Endodermal cell (in vitro differentiated cells): ENCODE measurements around the gene LMBR1. TPM values are rescaled to one million over a fixed set of nuclear protein-coding genes. Genes with fewer than 3 reads are reported as not detected.
A peak's percentile ranks its signal among the peaks of the same experiment; 100 is the strongest.

Experiments
- DNase-seq: peaks from one replicate; pipeline ENCODE4 v3.0.0-alpha.2; 2017
- H3K27ac ChIP-seq: 2 replicates; pipeline ENCODE4 v1.5.1; 2013; ENCODE audit warnings: mild to moderate bottlenecking, low read depth, low read length, moderate library complexity
- H3K27me3 ChIP-seq: 2 replicates; pipeline ENCODE4 v1.6.1; 2013; ENCODE audit warnings: mild to moderate bottlenecking, low read length, moderate library complexity; ENCODE audit not compliant: insufficient read depth, control insufficient read depth, poor library complexity, severe bottlenecking
- H3K36me3 ChIP-seq: 2 replicates; pipeline ENCODE4 v1.7.0; 2013; ENCODE audit warnings: mild to moderate bottlenecking, low read length, moderate library complexity; ENCODE audit not compliant: control insufficient read depth, insufficient read depth
- H3K4me1 ChIP-seq: one replicate; pipeline ENCODE4 v1.7.0; 2013; ENCODE audit warnings: low read length; ENCODE audit not compliant: control insufficient read depth, insufficient read depth
- H3K4me3 ChIP-seq: 2 replicates; pipeline ENCODE4 v1.5.1; 2013; ENCODE audit warnings: mild to moderate bottlenecking, low read length, moderate library complexity
- H3K9ac ChIP-seq: 2 replicates; pipeline ENCODE4 v1.6.1; 2013; ENCODE audit warnings: mild to moderate bottlenecking, low read length, moderate library complexity; ENCODE audit not compliant: poor library complexity, severe bottlenecking; ENCODE audit errors: extremely low read depth
- H3K9me3 ChIP-seq: 2 replicates; pipeline ENCODE4 v1.6.1; 2013; ENCODE audit warnings: mild to moderate bottlenecking, low read length, moderate library complexity; ENCODE audit not compliant: control insufficient read depth
- H3K27ac Mint-ChIP-seq: 2 replicates; pipeline ENCODE4 v1.8.0; 2020; ENCODE audit warnings: mixed read lengths
- H3K27me3 Mint-ChIP-seq: 2 replicates; pipeline ENCODE4 v1.8.0; 2021; ENCODE audit warnings: mild to moderate bottlenecking, mixed read lengths; ENCODE audit not compliant: insufficient read depth
- H3K36me3 Mint-ChIP-seq: 2 replicates; pipeline ENCODE4 v1.8.0; 2020; ENCODE audit warnings: low read depth, mixed read lengths
- H3K4me1 Mint-ChIP-seq: 2 replicates; pipeline ENCODE4 v1.8.0; 2020; ENCODE audit warnings: mixed read lengths
- H3K4me3 Mint-ChIP-seq: 2 replicates; pipeline ENCODE4 v1.8.0; 2020; ENCODE audit warnings: mild to moderate bottlenecking, moderate library complexity, mixed read lengths
- H3K9me3 Mint-ChIP-seq: 2 replicates; pipeline ENCODE4 v1.8.0; 2020; ENCODE audit warnings: mild to moderate bottlenecking, mixed read lengths
- WGBS, 2 experiments: methylation state at CpG; one replicate each; pipeline versions ENCODE4 v1.1.5 to v1.1.7; 2013; ENCODE audit warnings: missing lambda C conversion rate in 2 of 2, mixed read lengths in 1 of 2; ENCODE audit not compliant: insufficient coverage in 1 of 2, insufficient read length in 1 of 2; 5-methylcytosine and 5-hydroxymethylcytosine counted together
- total RNA-seq, 2 donors: library from RNA; stranded (reverse); fragmentation: NEBNext Ultra II Directional in 1 of 2; extraction: Animal tissue kit (Norgen Biotek cat#: 25700) in 1 of 2; gene quantifications; 2 replicates in 1 of 2; 3 replicates in 1 of 2; pipeline ENCODE4 v1.2.1, GENCODE V29; 2021
- TF ChIP-seq, protein P1 (sequence below): fragments of 200-600 bp; sonication (generic); conservative IDR thresholded peaks from 2 replicates; pipeline ENCODE4 v1.5.0; 2021; ENCODE audit warnings: antibody characterized with exemption, mild to moderate bottlenecking

The LMBR1 gene
- total RNA-seq, 2 donors from 2014 or later: 80.9 to 88.3 TPM

DNA sequence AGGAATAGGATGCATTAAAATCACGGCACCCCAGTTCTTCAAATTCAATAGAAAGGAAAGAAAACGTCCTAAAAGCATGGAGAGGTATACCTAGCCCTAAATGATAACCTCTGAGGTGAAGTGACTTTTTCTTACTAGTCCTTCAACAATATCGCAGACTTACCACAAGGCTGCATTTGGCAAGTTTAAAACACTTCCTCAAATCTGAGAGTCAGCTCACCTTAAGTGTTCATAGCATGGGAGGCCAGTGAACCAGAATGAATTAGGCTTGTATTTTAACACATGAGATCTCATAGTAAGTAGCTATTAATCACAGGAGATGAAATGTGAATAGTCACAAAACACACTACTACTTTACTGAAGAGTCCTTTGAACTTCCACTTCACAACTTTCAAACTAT is 128.2 kb downstream of the LMBR1 start:
- peaks cover 2% of the 10 kb centered on the region for H3K9me3 Mint-ChIP-seq
- peaks cover 28% of the 10 kb centered on the region for H3K36me3 Mint-ChIP-seq
- H3K4me1 Mint-ChIP-seq: peaks cover 20% of the 10 kb centered on the region
- Histone ChIP-seq H3K27ac (no peak overlapping the region), H3K4me3 (no peak overlapping the region), H3K4me1 (peaks cover 5% of the 10 kb centered on the region), H3K36me3 (peaks cover 38% of the 10 kb centered on the region), H3K9ac (no peak overlapping the region), H3K9me3 (peaks cover 18% of the 10 kb centered on the region), H3K27me3 (no peaks in the 10 kb centered on the region)
- TF ChIP-seq, protein P1, sequence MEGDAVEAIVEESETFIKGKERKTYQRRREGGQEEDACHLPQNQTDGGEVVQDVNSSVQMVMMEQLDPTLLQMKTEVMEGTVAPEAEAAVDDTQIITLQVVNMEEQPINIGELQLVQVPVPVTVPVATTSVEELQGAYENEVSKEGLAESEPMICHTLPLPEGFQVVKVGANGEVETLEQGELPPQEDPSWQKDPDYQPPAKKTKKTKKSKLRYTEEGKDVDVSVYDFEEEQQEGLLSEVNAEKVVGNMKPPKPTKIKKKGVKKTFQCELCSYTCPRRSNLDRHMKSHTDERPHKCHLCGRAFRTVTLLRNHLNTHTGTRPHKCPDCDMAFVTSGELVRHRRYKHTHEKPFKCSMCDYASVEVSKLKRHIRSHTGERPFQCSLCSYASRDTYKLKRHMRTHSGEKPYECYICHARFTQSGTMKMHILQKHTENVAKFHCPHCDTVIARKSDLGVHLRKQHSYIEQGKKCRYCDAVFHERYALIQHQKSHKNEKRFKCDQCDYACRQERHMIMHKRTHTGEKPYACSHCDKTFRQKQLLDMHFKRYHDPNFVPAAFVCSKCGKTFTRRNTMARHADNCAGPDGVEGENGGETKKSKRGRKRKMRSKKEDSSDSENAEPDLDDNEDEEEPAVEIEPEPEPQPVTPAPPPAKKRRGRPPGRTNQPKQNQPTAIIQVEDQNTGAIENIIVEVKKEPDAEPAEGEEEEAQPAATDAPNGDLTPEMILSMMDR: no peak
- DNase-seq: no peak
- no peaks in the 10 kb centered on the region for H3K27me3 Mint-ChIP-seq
- no peak overlapping the region for H3K4me3 Mint-ChIP-seq
- 91 to 100% methylated on average over 3 of the region's 3 CpGs for WGBS, 2 experiments
- H3K27ac Mint-ChIP-seq: no peak overlapping the region

DNA sequence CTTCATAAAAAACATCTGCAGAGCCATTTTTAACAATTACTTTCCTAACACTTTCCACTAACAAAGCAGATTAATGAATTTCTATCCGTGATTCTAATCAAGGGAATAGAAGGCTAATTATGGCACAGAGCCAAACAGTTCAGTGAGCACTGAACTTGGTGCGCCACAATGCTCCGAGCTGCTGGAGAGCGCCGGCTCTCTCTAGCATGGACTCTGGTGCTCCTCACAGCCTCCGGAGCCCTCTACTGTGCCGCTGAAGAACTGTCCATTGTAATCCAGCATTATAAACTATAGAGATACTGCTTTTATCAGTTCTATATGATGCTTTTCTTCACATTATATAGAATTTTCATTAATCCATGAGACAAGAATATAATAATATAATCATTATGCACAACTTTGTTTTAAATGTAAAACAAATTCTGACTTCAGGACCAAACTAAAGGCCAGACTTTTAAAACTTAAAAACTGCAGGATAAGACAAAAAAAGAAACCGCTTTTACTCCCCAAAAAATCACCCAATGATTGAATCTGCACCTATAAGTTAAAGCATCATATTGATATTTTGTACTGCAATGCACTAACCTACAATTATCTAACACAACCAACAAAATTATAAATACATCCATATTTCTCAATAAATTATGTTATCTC is 128.8 kb downstream of the LMBR1 start:
- H3K9me3 Mint-ChIP-seq: peaks cover 2% of the 10 kb centered on the region
- 33 to 57% methylated on average over 1 to 8 of the region's 8 CpGs for WGBS, 2 experiments
- H3K4me3 ChIP-seq: no peak overlapping the region
- H3K27me3 Mint-ChIP-seq: no peaks in the 10 kb centered on the region
- peaks cover 15% of the 10 kb centered on the region for H3K4me1 Mint-ChIP-seq
- H3K4me1 ChIP-seq: peaks cover 5% of the 10 kb centered on the region
- TF ChIP-seq, protein P1: peak; percentile 81
- H3K27ac Mint-ChIP-seq: no peak overlapping the region
- H3K27ac ChIP-seq: no peak overlapping the region
- H3K27me3 ChIP-seq: no peaks in the 10 kb centered on the region
- H3K4me3 Mint-ChIP-seq: no peak overlapping the region
- peak; percentile 75 for DNase-seq
- H3K9me3 ChIP-seq: peaks cover 25% of the 10 kb centered on the region
- peaks cover 32% of the 10 kb centered on the region for H3K36me3 Mint-ChIP-seq
- no peak overlapping the region for H3K9ac ChIP-seq
- H3K36me3 ChIP-seq: peaks cover 44% of the 10 kb centered on the region

DNA sequence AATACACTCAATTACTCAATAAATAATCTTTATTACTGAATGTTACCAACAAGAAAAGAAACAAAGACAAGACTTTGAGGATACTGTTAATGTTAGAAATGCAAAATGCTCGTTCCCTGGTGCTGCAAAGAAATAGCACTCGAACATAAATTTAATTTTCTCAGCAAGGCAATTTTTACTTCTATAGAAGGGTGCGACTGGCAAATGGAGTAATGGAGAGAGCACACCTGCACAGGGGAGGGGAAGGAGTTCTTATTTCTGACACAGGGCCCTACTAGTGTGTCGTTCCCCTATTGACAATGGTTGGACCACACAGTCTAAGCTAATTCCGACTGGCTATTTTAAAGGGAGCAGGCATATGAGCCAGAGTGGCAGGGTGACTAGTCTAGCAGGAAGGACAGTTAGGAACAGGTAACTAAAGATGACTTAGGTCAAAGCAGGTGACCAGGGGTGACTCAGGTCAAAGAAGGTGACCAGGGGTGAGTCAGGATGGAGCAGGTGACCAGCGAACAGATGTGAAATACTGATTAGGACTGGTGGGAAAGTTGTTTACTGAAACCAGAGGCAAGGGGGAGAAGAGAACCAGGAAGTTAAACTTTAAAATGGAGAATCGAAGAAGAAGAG is 133.3 kb downstream of the LMBR1 start:
- Histone ChIP-seq H3K9ac (no peak overlapping the region), H3K27me3 (no peaks in the 10 kb centered on the region), H3K4me3 (no peak overlapping the region), H3K27ac (no peak overlapping the region), H3K4me1 (no peaks in the 10 kb centered on the region), H3K9me3 (peaks cover 26% of the 10 kb centered on the region), H3K36me3 (peaks cover 60% of the 10 kb centered on the region)
- Mint-ChIP-seq H3K9me3 (peaks cover 2% of the 10 kb centered on the region), H3K27ac (no peak overlapping the region), H3K4me1 (peaks cover 2% of the 10 kb centered on the region), H3K36me3 (peaks cover 38% of the 10 kb centered on the region), H3K4me3 (no peak overlapping the region), H3K27me3 (no peaks in the 10 kb centered on the region)
- 95% methylated on average over 4 to 7 of the region's 7 CpGs for WGBS, 2 experiments
- TF ChIP-seq, protein P1: no peak
- no peak for DNase-seq
